Stimulated activated CD8-positive, alpha-beta memory T cell treated with anti-CD3 and anti-CD28 coated beads, Interleukin-2, amount 100 ng/mL, for 48 hours (primary cell): ENCODE data around the gene NOXRED1.
A peak's percentile ranks its signal among the peaks of the same experiment; 100 is the strongest.

Source experiments
- DNase-seq, 2 donors: peaks; one replicate each; pipeline ENCODE4 v3.0.0-alpha.2; 2020; ENCODE audit warnings: low read depth in 2 of 2

NOXRED1 gene

DNA sequence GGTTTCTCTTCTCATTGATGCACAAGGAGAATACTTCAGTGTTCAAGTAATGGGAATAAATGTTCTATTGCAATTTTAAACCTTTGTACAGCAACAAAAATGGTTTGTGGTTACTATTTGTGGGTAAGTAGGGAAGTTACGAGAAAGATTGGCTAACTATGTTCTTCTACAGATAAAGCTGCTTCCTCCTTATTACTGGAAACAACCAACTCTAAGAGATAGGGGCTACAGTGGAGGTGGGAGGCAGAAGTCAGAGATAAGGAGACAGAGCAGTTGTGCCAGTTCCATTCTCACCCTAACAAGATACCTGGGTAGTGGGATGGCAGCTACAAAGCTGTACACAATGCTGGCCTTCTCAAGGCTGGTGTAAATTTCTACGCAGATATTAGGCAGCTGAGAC, 16.2 kb downstream of the NOXRED1 start:
- DNase-seq: no peak

GRCh38 chr14:77406718-77407117, 16.6 kb downstream of the NOXRED1 start:
- DNase-seq: no peak

GRCh38 chr14:77406086-77406485, 17.2 kb downstream of the NOXRED1 start:
- DNase-seq: no peak

- DNase-seq: no peak
Measured at GRCh38 chr14:77403768-77404167, 19.6 kb downstream of the NOXRED1 start.

DNA sequence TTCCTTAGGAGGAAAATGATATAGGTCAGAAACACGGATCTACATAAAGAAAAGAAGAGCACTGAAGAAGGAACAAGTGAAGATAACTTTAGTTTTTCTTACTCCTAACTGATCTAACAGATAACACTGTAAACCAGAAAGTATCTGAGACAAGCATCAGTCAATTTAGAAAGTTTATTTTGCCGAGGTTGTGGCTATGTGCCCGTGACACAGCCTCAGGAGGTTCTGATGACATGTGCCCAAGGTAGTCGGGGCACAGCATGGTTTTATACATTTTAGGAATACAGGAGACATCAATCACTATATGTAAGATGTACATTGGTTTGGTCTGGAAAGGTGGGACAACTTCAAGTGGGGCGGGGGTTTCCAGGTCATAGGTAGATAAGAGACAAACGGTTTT, 23.1 kb downstream of the NOXRED1 start:
- DNase-seq: no peak

DNA sequence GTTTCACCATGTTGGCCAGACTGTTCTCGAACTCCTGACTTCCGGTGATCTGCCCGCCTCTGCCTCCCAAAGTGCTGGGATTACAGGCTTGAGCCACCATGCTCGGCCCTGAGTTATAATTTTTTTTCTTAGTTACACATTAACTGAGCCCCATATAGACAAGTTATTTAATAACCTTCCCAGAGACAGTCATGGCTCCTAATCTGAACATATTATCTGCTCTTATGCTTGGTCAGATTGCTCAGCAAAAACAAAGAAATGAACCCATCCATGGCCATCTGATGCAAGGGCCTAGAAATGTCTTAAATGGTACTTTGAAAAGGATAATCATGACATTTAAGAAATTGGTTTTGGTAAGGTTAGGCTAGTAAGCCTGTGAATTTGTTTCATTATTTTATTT, 33.1 kb downstream of the NOXRED1 start:
- no peak for DNase-seq

GRCh38 chr14:77378701-77379100, 44.6 kb downstream of the NOXRED1 start:
- DNase-seq: no peak

DNA sequence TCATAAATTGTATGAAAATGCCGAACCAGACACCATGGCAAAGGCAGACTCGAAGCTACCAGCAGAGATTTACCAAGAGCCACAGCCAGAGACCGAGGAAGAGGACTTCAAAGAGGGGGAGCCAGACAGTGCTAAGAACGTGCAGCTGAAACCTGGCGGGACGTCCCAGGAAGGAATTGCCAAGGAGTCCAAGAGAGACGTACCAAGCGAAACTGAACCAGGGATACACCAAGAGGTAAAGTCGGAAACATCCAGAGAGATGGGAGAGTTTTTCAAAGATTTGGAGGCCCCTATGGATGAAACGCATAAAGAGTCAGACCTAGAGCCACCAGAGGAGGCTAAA, 45.9 kb downstream of the NOXRED1 start:
- no peak for DNase-seq

DNA sequence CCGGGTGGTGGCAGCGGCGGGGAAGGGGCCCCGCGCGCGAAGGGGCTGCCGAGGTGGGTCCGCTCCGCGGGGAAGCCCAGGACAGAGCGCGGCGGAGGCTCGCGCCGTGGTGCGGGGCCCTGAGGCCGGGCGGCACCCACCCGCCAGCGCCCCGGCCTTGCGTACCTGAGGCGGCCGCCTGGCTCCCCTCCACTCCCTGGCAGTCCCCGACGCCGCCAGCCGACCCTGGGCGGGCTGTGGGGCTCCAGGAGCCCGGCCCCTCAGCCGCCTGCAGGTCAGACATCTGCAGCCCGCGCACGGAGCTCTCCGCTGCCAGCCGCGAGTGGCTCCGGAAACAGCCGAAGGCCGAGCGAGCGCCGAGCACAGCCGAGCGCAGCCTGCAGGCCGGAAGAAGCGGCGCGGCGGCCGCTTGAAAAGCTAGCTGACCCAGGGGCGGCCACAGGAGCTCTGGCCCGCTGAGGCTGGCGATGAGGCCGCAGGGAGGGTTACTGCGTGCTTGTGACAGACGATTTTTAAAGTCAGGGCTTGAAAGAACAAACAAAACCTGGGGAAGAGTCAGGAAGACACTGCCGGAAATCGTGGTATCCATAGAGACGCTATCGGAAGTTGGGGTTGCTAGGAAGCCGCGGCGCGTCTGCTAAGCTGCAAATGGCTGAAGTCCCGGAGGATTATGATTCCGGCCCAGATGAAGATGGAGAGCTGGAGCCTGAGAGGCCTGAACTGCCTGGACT, 46.4 kb downstream of the NOXRED1 start, which contains the start of the genes SAMD15 and TMED8:
Gene SAMD15 (plus strand): TSS at position 609 of the 731 bp plus-strand sequence. CDS start 40 bp downstream, at position 649.
Gene TMED8 (minus strand): TSS at position 324 of the 731 bp plus-strand sequence. CDS start 41 bp downstream, at position 283.
- DNase-seq: peak; percentile 79 to 81

DNA sequence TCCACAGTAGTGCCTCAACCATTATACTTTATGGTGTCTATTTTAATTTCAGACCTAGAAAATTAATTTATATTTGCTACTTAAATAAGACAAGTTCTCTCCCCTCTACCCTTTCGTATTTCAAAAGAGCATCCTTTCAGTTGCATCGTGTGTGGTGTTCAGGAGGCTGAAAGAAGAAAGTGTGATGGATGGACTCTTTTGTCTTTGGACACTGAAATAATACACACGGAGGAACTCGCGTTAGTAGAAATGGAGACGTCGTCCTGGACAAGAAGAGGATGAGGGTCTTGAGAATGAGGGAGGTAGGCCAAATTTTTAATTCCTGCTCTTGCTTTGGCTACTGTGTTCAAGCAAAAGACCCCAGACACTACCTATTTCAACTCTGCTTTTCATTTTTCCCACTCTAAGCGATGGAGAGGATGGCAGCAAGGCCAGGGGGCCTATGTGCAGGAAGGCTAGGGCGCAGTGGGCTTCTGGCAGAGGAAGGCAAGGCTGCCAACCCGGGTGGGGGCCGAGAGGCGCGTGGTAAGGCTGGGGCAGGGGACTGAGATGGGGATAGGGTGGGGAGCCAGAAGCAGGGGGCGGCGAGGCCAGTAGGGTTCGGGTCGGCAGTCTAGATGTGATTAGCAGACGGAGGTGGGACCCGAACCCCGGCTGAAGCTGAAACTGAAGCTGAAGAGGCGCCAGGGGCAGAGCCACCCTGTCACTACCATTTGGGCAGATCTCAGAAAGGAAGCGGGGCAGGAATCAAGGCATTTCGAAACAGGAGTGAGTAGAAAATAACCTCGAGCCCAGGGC, 47.2 kb downstream of the NOXRED1 start:
- peak; percentile 9 to 23 for DNase-seq

DNA sequence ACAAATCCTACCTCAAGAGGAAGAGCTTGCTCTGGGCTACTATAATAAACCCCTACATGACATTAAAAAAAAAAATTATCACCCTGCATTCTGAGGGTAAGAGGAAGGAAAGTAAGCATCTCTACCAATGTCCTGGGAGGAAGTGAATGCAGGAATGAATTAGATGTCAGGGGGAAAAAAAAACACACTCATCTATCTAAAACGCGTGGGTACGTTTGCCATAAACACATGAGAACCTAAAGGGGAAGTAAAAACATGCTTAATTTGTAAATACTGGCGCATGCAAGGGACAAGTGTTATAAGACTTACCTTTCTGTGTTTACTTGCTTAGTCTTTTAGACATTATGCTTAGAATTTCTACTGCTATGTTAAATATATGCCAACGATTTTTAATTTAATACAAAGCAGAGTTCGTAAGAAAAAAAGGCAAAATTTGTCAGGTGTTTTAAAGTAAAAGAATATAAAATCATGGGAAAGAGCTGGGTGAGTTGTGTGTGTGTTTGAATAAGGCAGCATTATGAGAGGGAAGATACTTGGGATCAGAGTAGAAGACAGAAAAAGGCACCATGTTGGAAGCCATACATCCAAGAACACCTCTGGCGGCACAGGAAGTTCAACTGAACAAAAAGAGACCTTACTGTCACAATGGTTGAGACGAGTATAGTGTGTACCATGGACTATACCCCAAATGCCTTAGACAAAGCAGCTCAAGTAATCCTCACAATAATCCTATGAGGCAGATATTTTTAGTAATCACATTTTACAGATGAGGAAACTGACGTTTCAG, 48.0 kb downstream of the NOXRED1 start:
- no peak for DNase-seq

DNA sequence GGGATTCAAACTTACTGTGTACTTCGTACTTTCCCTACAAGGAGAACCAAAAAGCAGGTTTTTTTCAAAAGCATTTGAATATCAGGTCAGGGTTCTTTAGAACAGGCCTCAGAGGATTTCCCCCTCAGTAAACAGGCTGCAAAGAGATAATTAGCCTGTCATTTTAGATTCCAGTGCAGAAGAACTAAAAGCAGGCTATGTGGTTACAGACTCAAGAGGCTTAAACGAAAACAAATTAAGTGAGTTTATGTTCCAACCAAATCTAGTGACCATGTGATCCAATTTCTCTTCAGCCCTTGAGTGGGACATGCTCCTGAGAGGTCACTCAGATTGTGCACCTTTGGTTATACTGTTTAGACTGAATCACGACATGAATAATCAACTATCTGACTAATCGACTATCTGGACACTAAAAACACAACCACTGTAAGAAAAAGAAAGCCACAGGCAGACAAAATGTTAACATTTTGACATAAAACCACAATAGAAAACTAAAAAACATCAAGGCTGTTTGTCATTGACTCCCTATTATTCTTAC, 51.0 kb downstream of the NOXRED1 start:
- DNase-seq: no peak

- DNase-seq: no peak
Measured at GRCh38 chr14:77369285-77369684, 54.0 kb downstream of the NOXRED1 start.

- no peak for DNase-seq
Measured at GRCh38 chr14:77364146-77364545, 59.2 kb downstream of the NOXRED1 start.

- DNase-seq: no peak
Measured at GRCh38 chr14:77359626-77360025, 63.7 kb downstream of the NOXRED1 start.

DNA sequence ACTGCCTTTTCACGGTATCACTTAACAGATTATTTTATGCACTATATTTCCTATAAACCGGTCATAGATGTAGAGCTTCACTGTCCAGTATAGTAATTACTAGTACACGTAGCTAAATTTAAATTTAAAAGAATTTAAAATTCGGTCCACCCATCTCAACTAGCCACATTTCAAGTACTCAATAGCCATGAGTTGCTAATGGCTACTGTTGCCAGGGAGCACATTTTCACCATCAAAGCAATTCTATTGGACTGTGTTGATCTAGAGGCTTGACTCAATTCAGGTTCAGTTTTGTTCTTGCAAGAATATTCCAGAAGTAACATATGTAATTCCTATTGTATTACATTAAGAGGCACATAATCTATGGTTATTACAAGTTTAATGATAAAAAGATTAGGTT, 66.4 kb downstream of the NOXRED1 start:
- DNase-seq: no peak

DNA sequence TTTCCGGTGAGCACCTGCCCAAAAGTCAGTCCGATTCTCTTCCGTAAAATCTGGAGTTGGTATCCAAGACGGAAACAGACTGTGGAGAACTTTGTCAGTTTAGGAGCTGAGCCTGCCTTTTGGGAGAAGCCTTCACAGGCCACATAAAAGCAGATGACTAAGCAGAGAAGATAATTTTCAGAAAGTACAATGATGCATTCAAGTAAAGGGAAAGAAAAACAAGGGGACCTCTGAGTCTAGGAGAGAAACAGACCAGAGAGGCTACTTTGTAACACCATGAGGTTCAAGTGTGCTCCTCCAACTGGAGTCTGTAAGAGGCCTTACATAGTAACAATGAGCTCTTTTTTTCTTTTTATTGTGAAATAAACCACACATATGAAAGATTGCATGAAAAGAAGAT, 67.5 kb downstream of the NOXRED1 start:
- DNase-seq: no peak

DNA sequence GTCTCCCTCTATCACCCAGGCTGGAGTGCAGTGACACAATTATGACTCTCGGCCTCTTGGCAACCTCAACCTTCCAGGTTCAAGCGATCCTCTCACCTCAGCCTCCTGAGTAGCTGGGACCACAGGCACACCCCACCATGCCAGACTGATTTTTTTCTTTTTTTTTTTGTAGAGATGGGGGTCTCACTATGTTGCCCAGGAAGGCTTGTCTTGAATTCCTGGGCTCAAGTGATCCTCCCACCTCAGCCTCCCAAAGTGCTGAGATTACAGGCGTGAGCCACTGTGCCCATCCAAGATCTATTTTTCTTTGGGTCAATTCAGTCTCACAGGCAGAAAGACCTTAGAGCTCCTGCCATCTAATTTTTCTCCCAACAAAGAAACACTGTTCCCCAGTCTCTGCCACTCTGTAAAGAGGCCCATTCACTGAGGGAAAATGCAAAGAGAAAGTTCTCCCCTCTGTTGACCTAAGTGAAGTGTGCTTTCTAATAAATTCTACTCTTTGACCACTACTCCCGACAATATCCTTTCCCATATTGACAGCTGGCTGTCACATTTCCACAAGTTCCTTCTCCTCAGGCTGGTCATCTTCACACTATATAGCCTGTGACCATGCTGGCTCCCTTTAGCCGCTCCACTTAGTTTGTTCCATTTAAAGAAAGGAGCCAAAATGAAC, 69.7 kb downstream of the NOXRED1 start:
- DNase-seq: no peak

DNA sequence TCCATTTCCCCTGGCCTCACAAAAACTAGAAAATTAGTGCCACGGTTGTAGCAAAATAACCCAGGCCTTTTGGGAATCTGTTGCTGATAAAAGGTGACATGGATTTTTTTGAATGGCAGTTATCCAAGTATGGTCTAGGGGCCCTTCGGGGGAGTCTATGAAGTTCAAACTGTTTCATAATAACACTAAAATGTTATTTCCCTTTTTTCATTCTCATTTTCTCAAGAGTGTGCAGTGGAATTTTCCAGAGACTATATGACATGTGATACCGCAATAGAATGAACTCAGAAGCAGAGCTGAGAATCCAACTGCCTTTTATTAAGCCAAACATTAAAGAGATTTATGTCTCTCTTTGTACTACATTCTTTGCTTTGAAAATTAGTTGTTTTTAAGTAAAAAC, 75.6 kb downstream of the NOXRED1 start:
- no peak for DNase-seq

DNA sequence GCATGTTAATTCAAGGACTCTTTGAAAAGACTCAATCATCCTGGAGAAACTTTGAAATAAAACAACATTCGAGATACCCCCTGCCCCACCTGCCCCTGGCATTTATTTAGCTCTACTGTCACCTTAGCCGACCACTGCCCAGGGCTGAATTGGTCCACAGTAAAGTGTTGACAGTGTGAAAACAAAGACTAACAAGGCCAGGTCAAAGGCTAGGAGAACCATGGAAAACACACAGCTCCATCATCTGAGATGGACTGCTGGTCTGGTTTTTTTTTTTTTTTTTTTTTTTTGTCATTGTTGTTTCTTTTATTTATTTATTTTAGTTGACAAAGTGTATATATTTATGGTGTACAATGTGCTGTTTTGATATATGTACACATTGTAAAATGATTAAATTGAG, 76.8 kb downstream of the NOXRED1 start:
- no peak for DNase-seq

DNA sequence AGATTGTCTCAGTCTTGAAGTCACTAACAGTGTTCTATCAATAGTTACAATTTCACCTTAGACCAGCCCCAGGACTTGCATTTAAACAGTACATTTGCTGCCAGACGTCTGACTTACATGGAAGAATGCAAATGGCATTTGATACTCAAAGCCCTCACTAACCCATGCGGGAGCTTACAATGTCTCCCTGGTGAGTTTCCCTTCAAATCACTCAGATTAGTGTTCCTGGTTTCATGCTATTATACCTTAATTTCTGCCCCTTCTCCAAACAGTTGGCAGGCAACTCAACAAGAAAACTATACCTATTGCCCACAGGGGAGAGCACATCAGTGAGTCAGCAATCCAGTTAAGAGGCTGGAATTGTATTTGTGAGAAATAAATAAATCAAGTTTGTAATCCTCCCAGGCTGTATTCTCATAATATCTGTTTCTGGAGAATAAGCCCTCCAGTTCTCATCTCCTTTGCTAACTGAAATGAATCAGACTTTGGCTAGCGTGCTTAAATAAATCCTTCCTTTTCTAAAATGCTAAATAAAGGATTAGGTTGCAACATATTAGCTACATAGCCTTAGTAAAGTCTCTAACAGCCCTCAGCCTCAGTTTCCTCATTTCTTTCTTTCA, 78.8 kb downstream of the NOXRED1 start:
- no peak for DNase-seq
